Progenitor cell of endocrine pancreas (in vitro differentiated cells): ENCODE measurements around the gene SUSD4. TPM values are rescaled to one million over a fixed set of nuclear protein-coding genes. Genes with fewer than 3 reads are reported as not detected.

Experiments used
- DNase-seq: peaks from one replicate; pipeline ENCODE4 v3.0.0; 2021; ENCODE audit warnings: low spot score; ENCODE audit not compliant: unreplicated experiment
- H3K27ac Mint-ChIP-seq: 2 replicates; pipeline ENCODE4 v1.8.0; 2021; ENCODE audit warnings: mild to moderate bottlenecking, moderate library complexity, mixed read lengths
- H3K27me3 Mint-ChIP-seq: 2 replicates; pipeline ENCODE4 v1.8.0; 2021; ENCODE audit warnings: mixed read lengths
- H3K36me3 Mint-ChIP-seq: 2 replicates; pipeline ENCODE4 v1.8.0; 2022; ENCODE audit warnings: mixed read lengths; ENCODE audit not compliant: insufficient read depth
- H3K4me1 Mint-ChIP-seq: 2 replicates; pipeline ENCODE4 v1.8.0; 2021; ENCODE audit warnings: low read depth, mixed read lengths
- H3K4me3 Mint-ChIP-seq: 2 replicates; pipeline ENCODE4 v1.8.0; 2021; ENCODE audit warnings: low read depth, mild to moderate bottlenecking, moderate library complexity, mixed read lengths
- H3K9me3 Mint-ChIP-seq: 2 replicates; pipeline ENCODE4 v1.8.0; 2021; ENCODE audit warnings: low read depth, mixed read lengths
- total RNA-seq: library from RNA; stranded (reverse); gene quantifications from 2 replicates; pipeline ENCODE4 v1.2.1, GENCODE V29; 2021
- TF ChIP-seq, protein P1 (sequence below): fragments of 200-600 bp; sonication (generic); IDR thresholded peaks from one replicate; pipeline ENCODE4 v1.5.0; 2021; ENCODE audit warnings: antibody characterized with exemption, mild to moderate bottlenecking; ENCODE audit not compliant: unreplicated experiment

SUSD4 gene
- total RNA-seq, 1 donor from 2014 or later = 6.0 TPM

DNA sequence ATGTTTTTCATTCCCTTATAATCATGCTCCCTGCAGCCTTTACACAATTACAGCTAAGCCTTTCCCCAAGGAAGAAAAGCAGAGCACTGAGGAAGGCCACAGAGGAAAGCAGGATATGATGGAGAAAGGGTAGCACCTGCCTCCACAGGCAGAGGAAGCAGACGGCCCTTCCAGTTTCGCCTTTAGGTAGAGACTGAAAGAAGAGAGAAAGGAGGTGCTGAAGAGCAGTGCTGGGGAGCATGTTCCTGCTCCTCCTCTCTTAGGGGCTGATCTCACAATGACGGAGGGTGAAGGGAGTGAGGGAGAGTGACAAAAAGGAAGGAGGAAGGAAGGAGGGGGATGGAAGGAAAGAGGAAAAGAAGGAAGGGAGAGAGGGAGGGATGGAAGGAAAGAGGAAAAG, 41.1 kb downstream of the SUSD4 start:
- H3K27me3 Mint-ChIP-seq = peaks cover 13% of the 10 kb centered on the region
- peaks cover 11% of the 10 kb centered on the region for H3K9me3 Mint-ChIP-seq
- no peaks in the 10 kb centered on the region for H3K4me1 Mint-ChIP-seq
- no peak overlapping the region for H3K27ac Mint-ChIP-seq
- DNase-seq = no peak
- no peak overlapping the region for H3K4me3 Mint-ChIP-seq
- TF ChIP-seq, protein P1, sequence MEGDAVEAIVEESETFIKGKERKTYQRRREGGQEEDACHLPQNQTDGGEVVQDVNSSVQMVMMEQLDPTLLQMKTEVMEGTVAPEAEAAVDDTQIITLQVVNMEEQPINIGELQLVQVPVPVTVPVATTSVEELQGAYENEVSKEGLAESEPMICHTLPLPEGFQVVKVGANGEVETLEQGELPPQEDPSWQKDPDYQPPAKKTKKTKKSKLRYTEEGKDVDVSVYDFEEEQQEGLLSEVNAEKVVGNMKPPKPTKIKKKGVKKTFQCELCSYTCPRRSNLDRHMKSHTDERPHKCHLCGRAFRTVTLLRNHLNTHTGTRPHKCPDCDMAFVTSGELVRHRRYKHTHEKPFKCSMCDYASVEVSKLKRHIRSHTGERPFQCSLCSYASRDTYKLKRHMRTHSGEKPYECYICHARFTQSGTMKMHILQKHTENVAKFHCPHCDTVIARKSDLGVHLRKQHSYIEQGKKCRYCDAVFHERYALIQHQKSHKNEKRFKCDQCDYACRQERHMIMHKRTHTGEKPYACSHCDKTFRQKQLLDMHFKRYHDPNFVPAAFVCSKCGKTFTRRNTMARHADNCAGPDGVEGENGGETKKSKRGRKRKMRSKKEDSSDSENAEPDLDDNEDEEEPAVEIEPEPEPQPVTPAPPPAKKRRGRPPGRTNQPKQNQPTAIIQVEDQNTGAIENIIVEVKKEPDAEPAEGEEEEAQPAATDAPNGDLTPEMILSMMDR = no peak
- H3K36me3 Mint-ChIP-seq = no peaks in the 10 kb centered on the region

DNA sequence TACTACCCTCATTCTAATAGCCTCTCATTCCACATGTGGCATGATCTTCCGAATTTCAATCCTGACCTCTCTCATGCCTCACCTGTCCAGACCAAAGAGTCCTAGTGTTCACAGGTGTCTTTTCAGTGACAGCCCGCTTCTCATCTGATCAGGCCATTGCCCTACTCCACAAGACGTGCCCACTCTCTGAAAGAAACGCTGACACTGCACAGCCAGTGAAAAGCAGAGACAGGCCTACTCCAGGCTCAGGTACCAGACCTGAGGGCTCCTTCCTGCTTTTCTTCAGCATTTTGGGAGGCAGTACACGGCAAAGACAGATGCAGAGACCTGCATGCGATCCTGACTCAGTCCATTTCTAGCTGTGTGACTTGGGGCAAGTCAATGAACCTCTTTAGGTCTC, 43.0 kb downstream of the SUSD4 start:
- peaks cover 14% of the 10 kb centered on the region for H3K27me3 Mint-ChIP-seq
- H3K4me3 Mint-ChIP-seq = no peak overlapping the region
- no peaks in the 10 kb centered on the region for H3K36me3 Mint-ChIP-seq
- H3K4me1 Mint-ChIP-seq = no peaks in the 10 kb centered on the region
- no peak overlapping the region for H3K27ac Mint-ChIP-seq
- no peak for DNase-seq
- H3K9me3 Mint-ChIP-seq = peaks cover 6% of the 10 kb centered on the region
- TF ChIP-seq, protein P1 = no peak

DNA sequence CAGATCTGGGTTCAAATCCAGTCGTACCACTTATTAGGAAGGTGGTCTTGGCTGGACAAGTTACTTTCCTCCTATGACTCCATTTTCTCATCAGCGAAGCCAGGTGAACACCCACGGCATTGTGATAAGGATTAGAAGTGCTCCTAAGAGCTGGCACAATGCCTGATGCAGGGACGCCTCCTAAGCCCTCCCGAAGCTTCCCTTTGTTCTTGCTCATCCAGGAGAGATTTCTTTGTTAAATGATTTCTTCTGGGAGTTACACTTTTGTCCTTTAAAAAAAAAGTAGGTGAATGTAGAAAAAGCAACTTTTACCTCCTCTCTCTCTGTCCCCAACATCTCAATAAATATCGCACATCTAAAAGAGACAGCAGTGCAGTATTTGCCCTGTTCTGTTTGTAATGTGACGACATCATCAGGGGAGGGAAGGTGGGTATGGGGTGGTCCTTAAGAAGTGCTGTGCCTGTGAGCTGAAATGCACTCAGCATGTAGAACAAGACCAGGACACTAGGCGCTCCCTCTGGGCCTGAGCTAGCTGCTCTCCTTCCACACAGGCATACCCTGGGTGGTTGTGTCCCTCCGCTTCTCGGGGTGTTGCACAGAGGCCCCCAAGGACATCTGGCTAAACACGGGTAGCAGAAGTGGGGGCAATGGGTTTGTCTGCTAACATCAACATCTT, 43.9 kb downstream of the SUSD4 start:
- Mint-ChIP-seq H3K27me3 (peaks cover 16% of the 10 kb centered on the region), H3K36me3 (no peaks in the 10 kb centered on the region), H3K4me3 (no peak overlapping the region), H3K27ac (no peak overlapping the region), H3K9me3 (no peaks in the 10 kb centered on the region), H3K4me1 (no peaks in the 10 kb centered on the region)
- TF ChIP-seq, protein P1 = no peak
- no peak for DNase-seq

DNA sequence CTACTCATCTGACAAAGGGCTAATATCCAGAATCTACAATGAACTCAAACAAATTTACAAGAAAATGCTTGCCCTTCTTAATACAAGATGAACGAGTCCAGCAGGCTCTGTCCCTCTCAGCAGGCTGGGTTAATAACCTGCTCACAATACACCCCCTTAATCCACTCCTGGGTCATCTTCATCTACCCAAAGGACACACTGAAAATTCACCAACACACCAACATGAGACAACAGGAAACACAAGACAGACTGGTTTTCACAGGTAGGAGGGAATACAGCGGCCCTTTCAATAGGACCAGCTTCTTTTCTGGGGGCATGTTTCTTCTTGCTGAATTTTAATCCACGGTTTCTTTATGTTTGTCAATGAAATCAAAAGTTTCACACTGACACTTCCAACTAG, 44.6 kb downstream of the SUSD4 start:
- Mint-ChIP-seq H3K36me3 (no peaks in the 10 kb centered on the region), H3K4me3 (no peak overlapping the region), H3K27ac (peak overlapping the region; percentile 53), H3K9me3 (no peaks in the 10 kb centered on the region), H3K27me3 (peaks cover 16% of the 10 kb centered on the region), H3K4me1 (no peaks in the 10 kb centered on the region)
- TF ChIP-seq, protein P1 = no peak
- no peak for DNase-seq

DNA sequence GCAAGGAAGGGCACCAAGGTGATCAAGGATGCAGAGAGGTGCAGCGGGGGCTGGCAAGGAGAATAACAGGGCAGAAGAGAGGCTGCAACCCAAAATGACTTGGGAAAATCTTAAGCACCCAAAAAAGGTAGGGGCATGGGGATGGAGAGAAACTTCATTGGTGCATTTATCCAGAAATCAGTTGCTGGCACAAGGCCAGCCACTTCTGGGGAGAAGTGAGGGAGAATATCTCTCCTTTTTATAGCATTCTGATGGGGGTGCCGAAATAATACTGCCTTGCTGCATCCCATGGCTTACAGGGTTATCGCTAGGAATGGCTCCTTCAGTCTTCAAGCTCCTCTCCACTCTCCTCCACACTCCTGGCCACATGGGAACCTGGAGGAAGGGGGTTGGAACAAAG, 47.9 kb downstream of the SUSD4 start:
- no peaks in the 10 kb centered on the region for H3K36me3 Mint-ChIP-seq
- no peaks in the 10 kb centered on the region for H3K9me3 Mint-ChIP-seq
- H3K4me1 Mint-ChIP-seq = no peaks in the 10 kb centered on the region
- H3K27ac Mint-ChIP-seq = no peak overlapping the region
- DNase-seq = no peak
- peaks cover 5% of the 10 kb centered on the region for H3K27me3 Mint-ChIP-seq
- TF ChIP-seq, protein P1 = no peak
- H3K4me3 Mint-ChIP-seq = no peak overlapping the region
